Measurements from ENCODE around the gene NUP62.

GRCh38 chr19:49972841-49973240 lies 43.5 kb upstream of the NUP62 start:
- no peak for TF ChIP-seq EZH2 (IDR thresholded peaks at IDR 0.05)
- TF ChIP-seq YY1 (IDR thresholded peaks at IDR 0.05; ENCODE audit: extremely low read depth, insufficient replicate concordance, low read depth, low read length): no peak
- no peak for TF ChIP-seq CTCF (IDR thresholded peaks at IDR 0.05 in 2 of 3, conservative IDR thresholded peaks at IDR 0.05 in 1 of 3; ENCODE audit: borderline replicate concordance in 1 of 3, insufficient read depth in 1 of 3, low read depth in 2 of 3, low read length in 2 of 3)
- TF ChIP-seq SIN3A (IDR thresholded peaks at IDR 0.05; ENCODE audit: low read depth): no peak
